ACC112 (cell line): Measurements from ENCODE around the gene REM1.
A peak's percentile ranks its signal among the peaks of the same experiment; 100 is the strongest.
"Not testable (repeated sequence)": the region's sequence is repeated elsewhere in the genome, so short reads cannot be mapped to it uniquely, and the experiment has no call there.

Experiments used
- H2AFZ ChIP-seq: fragments of 200-600 bp; sonication (generic); one replicate; pipeline ENCODE4 v1.6.0; 2017; ENCODE audit warnings: antibody characterized with exemption, low read length; ENCODE audit not compliant: unreplicated experiment
- H3K27ac ChIP-seq: fragments of 200-600 bp; sonication (generic); 2 replicates; pipeline ENCODE4 v1.5.1; 2014; ENCODE audit warnings: low read depth, mild to moderate bottlenecking, antibody characterized with exemption, low read length, moderate library complexity
- H3K27me3 ChIP-seq: fragments of 200-600 bp; sonication (generic); 2 replicates; pipeline ENCODE4 v1.6.1; 2014; ENCODE audit warnings: mild to moderate bottlenecking, antibody characterized with exemption, low read length, moderate library complexity, mixed read lengths; ENCODE audit not compliant: insufficient read depth
- H3K36me3 ChIP-seq: fragments of 200-600 bp; sonication (generic); 2 replicates; pipeline ENCODE4 v1.6.1; 2016; ENCODE audit warnings: mild to moderate bottlenecking, antibody characterized with exemption, low read length, moderate library complexity, mixed read lengths; ENCODE audit not compliant: insufficient read depth
- H3K4me1 ChIP-seq: fragments of 200-600 bp; sonication (generic); one replicate; pipeline ENCODE4 v1.6.1; 2016; ENCODE audit warnings: low read length, mixed read lengths; ENCODE audit not compliant: insufficient read depth, unreplicated experiment, control insufficient read depth
- H3K4me3 ChIP-seq: fragments of 200-600 bp; sonication (generic); 2 replicates; pipeline ENCODE4 v1.5.1; 2014; ENCODE audit warnings: mild to moderate bottlenecking, low read depth, low read length
- H3K79me2 ChIP-seq: fragments of 200-600 bp; sonication (generic); one replicate; pipeline ENCODE4 v1.6.0; 2016; ENCODE audit warnings: low read length; ENCODE audit not compliant: control insufficient read depth, unreplicated experiment, insufficient read depth

Gene REM1

GRCh38 chr20:31474758-31475427, at the start of gene REM1, which contains the start of gene DEFB124:
Gene REM1 (plus strand): TSS chr20:31475288. CDS start chr20:31476446, 1,158 bp downstream.
Gene DEFB124 (minus strand): TSS chr20:31475127. CDS start chr20:31473013, 2,114 bp downstream.
- Histone ChIP-seq H3K27me3 (0 out of 2 replicates have a peak, but pooled peaks cover 6% of the 10 kb centered on the region), H3K79me2 (no peaks in the 10 kb centered on the region), H3K27ac (no peak within 1 kb of the TSS), H3K4me3 (peak within 1 kb of the TSS; percentile 71), H2AFZ (peak within 1 kb of the TSS; percentile 44), H3K4me1 (peaks cover 28% of the 10 kb centered on the region), H3K36me3 (no peaks in the 10 kb centered on the region)

GRCh38 chr20:31425797-31426196, 49.3 kb upstream of the REM1 start:
- no peaks in the 10 kb centered on the region for H3K4me1 ChIP-seq
- H3K36me3 ChIP-seq, result no peaks in the 10 kb centered on the region
- H3K27ac ChIP-seq, result no peak overlapping the region
- H3K27me3 ChIP-seq, result peaks cover 23% of the 10 kb centered on the region
- no peaks in the 10 kb centered on the region for H3K79me2 ChIP-seq
- H3K4me3 ChIP-seq, result no peak overlapping the region
- no peak overlapping the region for H2AFZ ChIP-seq

- not testable (repeated sequence) for H3K79me2 ChIP-seq, H3K27ac ChIP-seq, H3K4me3 ChIP-seq
These were observed 48.1 kb upstream of the REM1 start for GRCh38 chr20:31426891-31427551.

GRCh38 chr20:31427576-31427975, 47.5 kb upstream of the REM1 start:
- not testable (repeated sequence) for H3K79me2 ChIP-seq, H2AFZ ChIP-seq, H3K4me1 ChIP-seq, H3K27ac ChIP-seq, H3K4me3 ChIP-seq, H3K36me3 ChIP-seq
- peaks cover 33% of the 10 kb centered on the region for H3K27me3 ChIP-seq

More at GRCh38 chr20:31426891-31427551, 48.1 kb upstream of the REM1 start:
- not testable (repeated sequence) for H2AFZ ChIP-seq, H3K4me1 ChIP-seq, H3K36me3 ChIP-seq
- H3K27me3 ChIP-seq, result peaks cover 31% of the 10 kb centered on the region

- H3K4me3 ChIP-seq, result no peak overlapping the region
- H3K27me3 ChIP-seq, result peaks cover 39% of the 10 kb centered on the region
- H3K79me2 ChIP-seq, result no peaks in the 10 kb centered on the region
- no peaks in the 10 kb centered on the region for H3K36me3 ChIP-seq
- H2AFZ ChIP-seq, result no peak overlapping the region
- no peaks in the 10 kb centered on the region for H3K4me1 ChIP-seq
- H3K27ac ChIP-seq, result no peak overlapping the region
These were observed 44.4 kb upstream of the REM1 start for GRCh38 chr20:31430568-31431115.

GRCh38 chr20:31440012-31440659, 35.0 kb upstream of the REM1 start, which contains the start of gene DEFB123:
Gene DEFB123 (plus strand): TSS chr20:31440632. CDS start chr20:31440699, 67 bp downstream.
- H3K4me1 ChIP-seq, result no peaks in the 10 kb centered on the region
- no peak within 1 kb of the TSS for H3K27ac ChIP-seq
- H3K4me3 ChIP-seq, result no peak within 1 kb of the TSS

GRCh38 chr20:31446084-31446819, 28.8 kb upstream of the REM1 start:
- Histone ChIP-seq H3K27me3 (peaks cover 38% of the 10 kb centered on the region), H2AFZ (no peak overlapping the region), H3K27ac (no peak overlapping the region)

More at GRCh38 chr20:31440012-31440659, 35.0 kb upstream of the REM1 start, which contains the start of gene DEFB123:
- Histone ChIP-seq H2AFZ (no peak within 1 kb of the TSS), H3K79me2 (no peaks in the 10 kb centered on the region), H3K27me3 (peaks cover 59% of the 10 kb centered on the region), H3K36me3 (no peaks in the 10 kb centered on the region)

GRCh38 chr20:31449511-31450414, 25.3 kb upstream of the REM1 start:
- Histone ChIP-seq H3K27ac (no peak overlapping the region), H3K79me2 (no peaks in the 10 kb centered on the region), H2AFZ (no peak overlapping the region), H3K27me3 (peaks cover 13% of the 10 kb centered on the region), H3K4me3 (no peak overlapping the region), H3K36me3 (no peaks in the 10 kb centered on the region), H3K4me1 (no peaks in the 10 kb centered on the region)

More at GRCh38 chr20:31446084-31446819, 28.8 kb upstream of the REM1 start:
- H3K4me1 ChIP-seq, result no peaks in the 10 kb centered on the region
- no peak overlapping the region for H3K4me3 ChIP-seq
- no peaks in the 10 kb centered on the region for H3K36me3 ChIP-seq
- H3K79me2 ChIP-seq, result no peaks in the 10 kb centered on the region

- H2AFZ ChIP-seq, result no peak overlapping the region
- no peaks in the 10 kb centered on the region for H3K79me2 ChIP-seq
- no peaks in the 10 kb centered on the region for H3K4me1 ChIP-seq
- no peak overlapping the region for H3K27ac ChIP-seq
- H3K4me3 ChIP-seq, result no peak overlapping the region
- no peaks in the 10 kb centered on the region for H3K36me3 ChIP-seq
- no peaks in the 10 kb centered on the region; the same call in 1 of the 2 replicates for H3K27me3 ChIP-seq
These were observed 22.5 kb upstream of the REM1 start for GRCh38 chr20:31452575-31452974.
